HG03354 (cell line): ENCODE results near the gene GLYR1.
"Not testable (repeated sequence)": the region's sequence is repeated elsewhere in the genome, so short reads cannot be mapped to it uniquely, and the experiment has no call there.

Experiments
- ATAC-seq: cut with Tn5 transposase; IDR thresholded peaks from one replicate; pipeline ENCODE4 v1.9.1; 2021; ENCODE audit warnings: mild to moderate bottlenecking; ENCODE audit not compliant: unreplicated experiment, poor library complexity, severe bottlenecking

Gene GLYR1

GRCh38 chr16:4796982-4797804 is 49.9 kb downstream of the GLYR1 start:
- no peak for ATAC-seq

GRCh38 chr16:4795828-4796572 is 51.1 kb downstream of the GLYR1 start:
- no peak for ATAC-seq

GRCh38 chr16:4795181-4795827 is 51.8 kb downstream of the GLYR1 start, which contains the start of gene SMIM22:
Gene SMIM22, plus strand, starts transcription at chr16:4795369. Its CDS starts 366 bp downstream, at chr16:4795735.
- ATAC-seq, result no peak

- no peak for ATAC-seq
Observed at GRCh38 chr16:4792951-4793513, 54.1 kb downstream of the GLYR1 start.

GRCh38 chr16:4790871-4791270 is 56.2 kb downstream of the GLYR1 start:
- no peak for ATAC-seq

- ATAC-seq, result no peak
Observed at GRCh38 chr16:4790261-4790660, 56.8 kb downstream of the GLYR1 start.

- ATAC-seq, result no peak
Observed at GRCh38 chr16:4788910-4789309, 58.2 kb downstream of the GLYR1 start.

GRCh38 chr16:4788489-4788889 is 58.6 kb downstream of the GLYR1 start:
- ATAC-seq, result no peak

GRCh38 chr16:4787627-4788482 is 59.2 kb downstream of the GLYR1 start, which contains the start of gene SEPTIN12:
Gene SEPTIN12, minus strand, starts transcription at chr16:4788345. Its CDS starts 700 bp downstream, at chr16:4787645.
- ATAC-seq, result no peak

- ATAC-seq, result no peak
Observed at GRCh38 chr16:4787068-4787467, 60.0 kb downstream of the GLYR1 start.

- no peak for ATAC-seq
Observed at GRCh38 chr16:4785758-4786433, 61.2 kb downstream of the GLYR1 start.

- ATAC-seq, result not testable (repeated sequence)
Observed at GRCh38 chr16:4784444-4784987, 62.6 kb downstream of the GLYR1 start.

- ATAC-seq, result no peak
Observed at GRCh38 chr16:4783951-4784336, 63.1 kb downstream of the GLYR1 start.

GRCh38 chr16:4783251-4783950 is 63.7 kb downstream of the GLYR1 start:
- no peak for ATAC-seq

- ATAC-seq, result no peak
Observed at GRCh38 chr16:4780235-4780634, 66.9 kb downstream of the GLYR1 start.

GRCh38 chr16:4778050-4778392 is 69.1 kb downstream of the GLYR1 start:
- no peak for ATAC-seq

- ATAC-seq, result no peak
Observed at GRCh38 chr16:4777339-4778049, 69.6 kb downstream of the GLYR1 start.
